Adrenal gland (tissue), 12 donors: Measurements from ENCODE around the gene SPIRE1. TPM values are rescaled to one million over a fixed set of nuclear protein-coding genes. Genes with fewer than 3 reads are reported as not detected.

Experiments
- DNase-seq, 7 donors: peaks; one replicate each; pipeline ENCODE4 v3.0.0-alpha.2; 2019 to 2020
- H3K27ac ChIP-seq, 5 donors: fragments of 200-600 bp; sonication (generic) in 4 of 5; 1 replicate in 3 of 5; 2 replicates in 2 of 5; pipeline versions ENCODE4 v1.5.1 to v1.8.0; 2016 to 2020; ENCODE audit warnings: mild to moderate bottlenecking in 1 of 5
- H3K27me3 ChIP-seq: fragments of 200-600 bp; 2 replicates; pipeline ENCODE4 v1.8.0; 2021
- H3K36me3 ChIP-seq, 2 donors: fragments of 200-600 bp; replicated peaks in 1 of 2; 1 replicate in 1 of 2; 2 replicates in 1 of 2; pipeline versions ENCODE4 v1.5.1 to v1.8.0; 2018 to 2022
- H3K4me1 ChIP-seq, 2 donors: fragments of 200-600 bp; replicated peaks in 1 of 2; 1 replicate in 1 of 2; 2 replicates in 1 of 2; pipeline versions ENCODE4 v1.5.1 to v1.8.0; 2018 to 2021
- H3K4me3 ChIP-seq, 4 donors: fragments of 200-600 bp; sonication (generic) in 3 of 4; one replicate each; pipeline ENCODE4 v1.5.1; 2016 to 2018
- H3K9me3 ChIP-seq, 3 donors: fragments of 200-600 bp; sonication (generic) in 1 of 3; replicated peaks in 1 of 3; 1 replicate in 2 of 3; 2 replicates in 1 of 3; pipeline versions ENCODE4 v1.5.1 to v1.8.0; 2016 to 2021
- CTCF ChIP-seq, 6 experiments: fragments of 450-650 bp in 4 of 6; fragments of 200-600 bp in 2 of 6; sonication (generic) in 1 of 6; IDR thresholded peaks; 1 replicate in 5 of 6; 2 replicates in 1 of 6; pipeline versions ENCODE4 v1.5.1 to v1.8.0; 2016 to 2021; ENCODE audit warnings: antibody characterized with exemption in 6 of 6, mild to moderate bottlenecking in 2 of 6, moderate library complexity in 1 of 6
- POLR2A ChIP-seq, 2 donors: fragments of 450-650 bp; IDR thresholded peaks; one replicate each; pipeline ENCODE4 v1.6.1; 2017; ENCODE audit warnings: antibody characterized with exemption in 2 of 2, mild to moderate bottlenecking in 2 of 2, moderate library complexity in 1 of 2
- WGBS, 4 donors: extraction: QIAGEN DNeasy Blood & Tissue Kit in 2 of 4; methylation state at CpG; one replicate each; pipeline versions ENCODE4 v1.1.5 to v1.1.7; 2013 to 2017; 5-methylcytosine and 5-hydroxymethylcytosine counted together
- intact Hi-C, 2 donors: fragments of 100-400 bp; cut with DNase I; formaldehyde crosslinking; loops; one replicate each; pipeline versions ENCODE4 v1.14.1 to v1.15.0; 2022 to 2023
- polyA plus RNA-seq, 3 donors: library from polyadenylated mRNA; stranded (reverse); fragments of 200-250 nt in 2 of 3; fragments of 350-450 nt in 1 of 3; fragmentation: Illumina TruSeq in 1 of 3; extraction: RNeasy Lipid Tissue Mini Kit (QIAGEN cat#74804) in 1 of 3; gene quantifications; one replicate each; pipeline ENCODE4 v1.2.3, GENCODE V29; 2013 to 2014
- small RNA-seq, 2 donors: library from RNA; depleted of rRNA; stranded (forward); fragments of <200 nt; gene quantifications; one replicate each; pipeline ENCODE3, GENCODE V24; 2016
- total RNA-seq, 9 donors: library from RNA; depleted of rRNA in 4 of 9; stranded (reverse); fragments of >200 nt in 4 of 9; fragments of 120-200 nt in 1 of 9; fragmentation: NEBNext Ultra II Directional in 1 of 9; extraction: Animal tissue kit (Norgen Biotek cat#: 25700) in 1 of 9; gene quantifications; one replicate each; pipeline versions ENCODE4 v1.1.0 to v1.2.4, GENCODE V29; 2013 to 2023
- donor health status: healthy with polysubstance abuse.
- donor health status: Bipolar disorder and iron deficiency.
- donor health status: DM: yes; HTN: yes; CAD: no.
- donor health status: DM: no; HTN: no; CAD: no.
- donor health status: DM: no; HTN: no; CAD: no.
- donor health status: DM: yes; HTN: yes; CAD: no.

Gene SPIRE1
- total and polyA plus RNA-seq, 12 donors = 11.7 to 74.0 (median 45.6) TPM

- Histone ChIP-seq H3K4me3 (no peak overlapping the region), H3K27me3 (no peaks in the 10 kb centered on the region), H3K4me1 (peaks cover 0 to 7% of the 10 kb centered on the region in 2 donors), H3K9me3 (no peaks in the 10 kb centered on the region), H3K27ac (no peak overlapping the region), H3K36me3 (no peaks in the 10 kb centered on the region)
- TF ChIP-seq POLR2A (IDR thresholded peaks at IDR 0.05) (no peak), CTCF (IDR thresholded peaks at IDR 0.05) (no peak)
- DNase-seq = no peak
- 87 to 96% (median 89%) methylated on average over 4 to 5 of the region's 5 CpGs for WGBS, 4 donors
- intact Hi-C loops = no loop called here
These were observed 258.7 kb downstream of the SPIRE1 start for GRCh38 chr18:12399231-12399630.

- Histone ChIP-seq H3K9me3 (no peaks in the 10 kb centered on the region), H3K4me3 (no peak overlapping the region), H3K27me3 (no peaks in the 10 kb centered on the region), H3K27ac (no peak overlapping the region), H3K36me3 (no peaks in the 10 kb centered on the region), H3K4me1 (peaks cover 0 to 1% of the 10 kb centered on the region in 2 donors)
- 54 to 68% (median 62%) methylated on average over 5 of the region's 5 CpGs for WGBS, 4 donors
- TF ChIP-seq CTCF (IDR thresholded peaks at IDR 0.05) (no peak), POLR2A (IDR thresholded peaks at IDR 0.05) (no peak)
- no peak for DNase-seq
- intact Hi-C loops = no loop called here
These were observed 259.3 kb downstream of the SPIRE1 start for GRCh38 chr18:12398625-12399024.

- H3K9me3 ChIP-seq = no peaks in the 10 kb centered on the region
- TF ChIP-seq POLR2A (IDR thresholded peaks at IDR 0.05) (no peak), CTCF (IDR thresholded peaks at IDR 0.05) (no peak)
- 76 to 91% (median 90%) methylated on average over 6 of the region's 6 CpGs for WGBS, 4 donors
These were observed 260.1 kb downstream of the SPIRE1 start for GRCh38 chr18:12397793-12398192.

GRCh38 chr18:12397254-12397653, 260.7 kb downstream of the SPIRE1 start:
- intact Hi-C loops = no loop called here
- no peaks in the 10 kb centered on the region for H3K36me3 ChIP-seq
- no peaks in the 10 kb centered on the region for H3K4me1 ChIP-seq
- H3K27ac ChIP-seq = no peak overlapping the region
- H3K4me3 ChIP-seq = no peak overlapping the region
- TF ChIP-seq POLR2A (IDR thresholded peaks at IDR 0.05) (no peak), CTCF (IDR thresholded peaks at IDR 0.05) (no peak)
- WGBS, 4 donors = 87 to 96% (median 89%) methylated on average over 8 to 9 of the region's 9 CpGs
- DNase-seq = no peak
- no peaks in the 10 kb centered on the region for H3K9me3 ChIP-seq
- H3K27me3 ChIP-seq = no peaks in the 10 kb centered on the region

More at GRCh38 chr18:12397793-12398192, 260.1 kb downstream of the SPIRE1 start:
- no peak overlapping the region for H3K27ac ChIP-seq
- H3K27me3 ChIP-seq = no peaks in the 10 kb centered on the region
- no peaks in the 10 kb centered on the region for H3K4me1 ChIP-seq
- no peak overlapping the region for H3K4me3 ChIP-seq
- no peaks in the 10 kb centered on the region for H3K36me3 ChIP-seq
- intact Hi-C loops = no loop called here
- no peak for DNase-seq

Small RNA genes lying within 50 kb of the gene (small RNA-seq; reads per million reads assigned to genes)
- gene RNU7-129P = 0 reads per million in 2 donors

Other genes with a start within 250 kb of the SPIRE1 start
- gene CEP76, start 44.6 kb upstream of the SPIRE1 start, total RNA-seq = 10 to 100 TPM in 2 of 9 donors, 1 to 10 TPM in 7; 2.8 to 32.2 (median 8.9) TPM
- 1 to 10 TPM; 2.6 to 7.9 (median 3.0) TPM for gene CEP76, start 44.6 kb upstream of the SPIRE1 start, polyA plus RNA-seq
- gene PSMG2, start 44.9 kb upstream of the SPIRE1 start, total RNA-seq = 10 to 100 TPM; 54.9 to 99.9 (median 78.8) TPM
- gene PSMG2, start 44.9 kb upstream of the SPIRE1 start, polyA plus RNA-seq = 10 to 100 TPM; 89.9 to 99.8 (median 90.6) TPM
- 10 to 100 TPM; 13.1 to 41.7 (median 30.4) TPM for gene PTPN2, start 226.1 kb upstream of the SPIRE1 start, total RNA-seq
- 10 to 100 TPM; 20.9 to 60.4 (median 36.4) TPM for gene PTPN2, start 226.1 kb upstream of the SPIRE1 start, polyA plus RNA-seq